Inflammatory macrophage treated with lipopolysaccharide for 4 hours (primary cell): ENCODE results near the gene HLX.
A peak's percentile ranks its signal among the peaks of the same experiment; 100 is the strongest.

Experiments
- DNase-seq: peaks from one replicate; pipeline ENCODE4 v3.0.0-alpha.2; 2020

Gene HLX

GRCh38 chr1:220928320-220928719 is 49.1 kb downstream of the HLX start:
- peak; percentile 69 for DNase-seq

DNA sequence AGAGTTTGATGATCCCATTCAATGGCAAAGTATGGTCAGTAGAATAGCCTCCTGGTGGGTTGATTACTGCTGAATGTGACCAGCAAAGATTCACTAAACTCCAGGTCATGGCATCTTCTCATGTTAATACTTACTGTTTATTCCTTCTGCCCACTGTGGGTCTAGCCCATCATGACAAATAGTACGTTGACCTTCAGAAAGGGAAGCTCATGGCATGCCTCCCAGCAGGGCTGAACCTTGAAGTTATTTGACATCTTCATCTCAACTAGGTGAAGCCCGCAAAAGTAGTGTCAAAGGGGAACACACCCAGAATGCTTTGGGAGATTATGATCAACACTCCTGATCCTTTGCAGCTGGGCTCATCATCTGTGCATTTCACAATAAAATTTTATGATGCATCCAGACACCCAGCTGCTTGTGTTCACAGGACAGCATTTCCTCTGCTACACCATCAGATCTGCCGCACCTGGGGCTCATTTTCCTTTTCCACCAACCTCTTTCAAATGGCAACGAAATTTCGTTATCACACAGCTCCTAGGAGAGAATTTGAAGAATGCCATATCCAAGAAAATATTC is 49.6 kb downstream of the HLX start:
- DNase-seq: no peak

- DNase-seq: no peak
These were observed 50.1 kb downstream of the HLX start for GRCh38 chr1:220929304-220929703.
